Posterior cingulate gyrus (tissue), 11 donors: ENCODE measurements around the gene APCDD1.
A peak's percentile ranks its signal among the peaks of the same experiment; 100 is the strongest.
"Not testable (repeated sequence)": the region's sequence is repeated elsewhere in the genome, so short reads cannot be mapped to it uniquely, and the experiment has no call there.

Experiments
- DNase-seq, 10 donors: peaks; one replicate each; pipeline versions ENCODE4 v3.0.0 to v3.0.0-alpha.2; 2020 to 2021; ENCODE audit warnings: mixed read lengths in 3 of 10
- intact Hi-C: fragments of 100-400 bp; cut with DNase I; formaldehyde crosslinking; loops from one replicate; pipeline ENCODE4 v1.15.1; 2023

The APCDD1 gene

DNA sequence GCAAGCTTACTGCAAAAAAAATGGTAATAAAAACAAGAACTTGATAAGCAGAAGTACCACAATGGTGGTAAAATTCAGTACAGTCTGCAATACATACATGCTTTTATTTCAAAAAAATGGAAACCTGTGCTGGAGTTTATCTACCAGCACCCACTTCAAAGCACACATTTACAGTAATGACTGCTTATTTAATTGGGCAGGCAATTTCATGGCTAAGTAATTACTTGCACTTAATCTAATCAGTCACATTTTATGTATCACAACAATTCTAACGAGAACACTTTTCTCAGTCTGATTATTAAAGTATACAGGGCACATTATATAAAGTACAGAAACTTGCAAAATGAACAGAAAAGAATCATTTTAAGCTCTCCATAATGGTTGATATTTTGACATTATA, 5.2 kb downstream of the APCDD1 start:
- no peak for DNase-seq
- intact Hi-C loops: no loop called here

DNA sequence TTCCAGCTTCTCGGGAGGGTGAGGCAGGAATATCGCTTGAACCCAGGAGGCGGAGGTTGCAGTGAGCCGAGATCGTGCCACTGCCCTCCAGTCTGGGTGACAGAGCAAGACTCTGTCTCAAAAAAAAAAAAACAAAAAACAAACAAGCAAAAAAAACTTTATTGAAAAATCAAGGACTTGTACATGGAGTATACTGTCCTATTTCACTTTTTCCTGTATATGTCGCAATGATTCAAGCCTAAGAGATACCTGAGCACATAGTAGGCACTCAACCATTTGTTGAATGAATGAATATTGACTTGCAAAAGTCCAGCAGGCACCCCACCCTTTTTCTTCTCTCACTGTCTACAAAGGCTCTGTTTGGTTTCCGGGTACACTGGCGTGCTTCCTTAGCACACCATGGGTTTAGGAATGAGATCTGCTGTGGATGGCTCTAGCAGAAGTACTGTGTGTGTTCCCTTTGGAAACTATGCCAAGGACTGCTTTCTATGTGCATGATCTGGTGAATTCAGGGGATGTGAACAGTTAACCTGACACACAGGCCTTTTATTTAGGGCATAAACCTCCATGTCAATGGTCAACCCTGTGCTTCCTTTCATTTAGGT, 6.1 kb downstream of the APCDD1 start:
- intact Hi-C loops: no loop called here
- no peak for DNase-seq

DNA sequence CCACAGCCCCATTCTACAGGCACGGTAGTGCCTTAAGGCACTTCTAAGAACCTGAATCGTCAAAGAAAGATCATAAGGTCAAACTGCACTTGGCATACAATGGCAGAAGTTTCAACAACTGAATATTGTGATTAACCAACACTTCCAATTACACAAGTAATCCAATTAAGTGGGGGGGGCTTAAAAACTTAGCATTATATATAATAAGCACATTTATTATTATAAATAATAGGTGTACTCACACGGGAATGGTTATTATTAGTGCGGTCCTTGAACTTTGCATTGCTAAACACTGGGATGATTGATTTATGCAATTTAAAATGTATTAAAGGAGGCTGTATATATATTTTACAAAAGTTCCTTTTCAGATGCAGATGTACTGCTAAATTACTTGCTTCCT, 7.6 kb downstream of the APCDD1 start:
- intact Hi-C loops: no loop called here

DNA sequence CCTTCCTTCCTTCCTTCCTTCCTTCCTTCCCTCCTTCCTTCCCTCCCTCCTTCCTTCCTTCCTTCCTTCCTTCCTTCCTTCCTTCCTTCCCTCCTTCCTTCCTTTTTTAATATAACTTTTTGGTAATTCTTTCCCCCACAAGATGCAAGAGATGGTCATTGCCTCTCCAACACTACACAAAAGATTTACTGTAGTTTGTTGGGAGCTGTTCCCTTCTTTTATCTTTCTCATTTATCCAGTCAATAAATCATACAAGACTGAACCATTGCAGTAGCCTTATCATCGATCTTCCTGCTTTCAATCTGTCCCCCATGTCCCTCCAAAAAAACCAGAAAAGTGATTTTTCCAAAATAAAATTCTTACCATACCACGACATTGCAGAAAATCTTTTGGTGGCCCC, 8.2 kb downstream of the APCDD1 start:
- no peak for DNase-seq
- intact Hi-C loops: no loop called here

More for the DNA sequence above, 7.6 kb downstream of the APCDD1 start:
- no peak for DNase-seq

DNA sequence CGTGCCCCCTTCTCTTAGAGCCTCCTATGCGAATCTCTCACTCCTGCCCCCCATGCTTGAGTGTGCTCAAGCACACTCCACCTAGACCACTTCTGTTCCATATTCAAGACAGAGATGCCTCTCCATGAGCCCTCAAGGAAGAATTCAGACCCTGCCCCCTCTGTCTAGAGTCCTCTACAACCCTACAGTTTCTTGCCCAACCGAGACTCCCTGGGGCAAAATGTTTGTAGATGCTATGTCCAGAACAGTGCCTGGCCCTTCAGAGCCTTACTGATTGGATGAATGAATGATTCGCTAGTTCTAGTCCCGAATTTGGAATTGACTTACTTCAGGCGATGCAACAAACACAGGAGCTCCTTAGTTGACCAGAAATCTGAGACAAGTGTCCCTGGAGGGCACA, 8.7 kb downstream of the APCDD1 start:
- intact Hi-C loops: no loop called here
- no peak for DNase-seq

DNA sequence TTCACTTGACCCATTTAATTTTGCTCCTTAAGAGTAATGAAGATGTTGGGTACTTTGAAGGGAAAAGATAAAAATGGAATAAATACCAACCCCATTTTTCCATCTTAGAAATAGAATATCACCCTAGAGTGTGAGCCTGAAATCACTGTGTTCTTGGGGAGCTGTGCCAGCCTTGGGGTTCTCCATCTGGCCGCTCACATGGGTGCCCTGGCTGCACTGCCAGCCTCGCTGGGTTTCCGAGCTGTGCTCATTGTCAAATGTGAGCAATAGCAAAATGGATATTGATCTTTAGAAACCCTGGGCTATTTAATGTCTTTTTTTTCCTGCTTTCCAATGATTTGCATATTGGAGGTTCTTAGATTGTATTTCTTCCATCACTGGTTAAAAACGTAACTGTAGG, 9.3 kb downstream of the APCDD1 start:
- intact Hi-C loops: no loop called here

DNA sequence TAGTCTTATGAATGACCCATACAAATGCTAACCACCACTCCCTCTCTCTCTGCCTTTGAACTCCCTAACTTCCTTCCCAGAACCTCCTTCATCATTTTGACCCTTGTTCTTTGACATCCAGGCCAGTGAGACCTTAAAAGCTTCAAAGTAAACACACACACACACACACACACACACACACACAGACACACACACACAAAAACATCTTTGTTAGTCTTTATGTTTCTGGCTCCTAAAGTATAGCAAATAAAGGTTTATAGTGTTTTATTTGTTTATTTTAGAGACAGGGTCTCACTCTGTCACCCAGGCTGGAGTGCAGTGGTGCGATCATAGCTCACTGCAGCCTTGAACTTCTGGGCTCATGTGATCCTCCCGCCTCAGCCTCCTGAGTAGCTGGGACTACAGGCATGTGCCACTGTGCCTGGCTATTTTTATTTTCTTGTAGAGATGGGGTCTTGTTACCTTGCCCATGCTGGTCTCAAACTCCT, 9.8 kb downstream of the APCDD1 start:
- intact Hi-C loops, DNase-seq: not testable (repeated sequence)

More for the DNA sequence above, 9.3 kb downstream of the APCDD1 start:
- DNase-seq: peak in 1 of 10 donors; percentile 86

DNA sequence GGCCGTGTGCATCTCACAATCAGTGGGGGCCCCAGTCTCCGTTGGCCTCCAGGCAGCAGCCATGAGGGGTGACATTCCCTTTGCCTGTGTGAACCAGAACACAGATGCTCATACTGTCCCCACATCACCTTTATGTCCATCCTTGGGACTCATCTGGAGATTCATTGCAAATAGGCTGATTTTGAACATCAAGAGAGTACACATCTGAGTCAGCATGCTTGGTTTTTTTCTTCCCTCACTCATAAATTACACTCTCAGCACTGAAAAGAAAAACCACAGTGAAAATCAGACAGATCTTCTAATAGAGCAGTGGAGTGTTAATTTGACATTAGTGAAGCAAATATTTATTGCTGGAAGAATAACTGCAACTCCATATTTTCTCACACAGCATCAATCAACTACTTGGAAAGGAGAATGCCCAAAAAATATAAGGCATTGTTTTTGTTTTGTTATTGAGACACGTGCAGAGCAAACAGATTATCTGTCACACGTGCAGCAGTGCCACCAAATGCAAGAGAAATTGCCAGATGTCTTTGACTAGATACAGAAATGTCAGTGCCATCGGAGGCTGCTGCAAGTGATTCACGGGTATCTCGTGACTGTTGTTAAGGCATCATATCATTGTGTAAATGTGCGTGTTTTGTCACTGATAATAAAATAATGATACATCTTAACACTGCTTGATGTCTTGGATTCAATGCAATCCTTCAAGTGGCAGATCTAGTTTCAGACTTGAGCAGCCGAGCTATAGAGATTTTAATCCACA, 10.9 kb downstream of the APCDD1 start:
- DNase-seq: no peak
- intact Hi-C loops: no loop called here

DNA sequence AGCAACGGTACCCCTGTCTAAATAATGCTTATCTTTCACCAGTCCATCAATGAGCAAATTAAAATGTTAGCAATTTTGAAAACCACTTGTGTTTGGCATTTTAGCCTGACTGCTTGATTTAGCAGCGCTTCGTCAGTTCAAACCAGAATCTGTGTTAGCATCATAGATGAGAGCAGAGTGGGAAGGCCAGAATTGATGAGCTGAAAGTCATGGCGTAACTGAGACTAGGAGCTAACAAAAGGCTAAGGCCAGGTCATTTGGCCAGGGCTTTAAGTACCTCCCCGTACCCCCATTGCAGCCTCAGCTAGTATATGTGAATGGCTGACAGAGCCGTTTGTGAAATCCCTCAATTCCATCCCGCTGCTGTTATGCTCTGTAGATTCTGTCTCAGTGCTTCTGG, 16.0 kb downstream of the APCDD1 start:
- intact Hi-C loops: no loop called here

DNA sequence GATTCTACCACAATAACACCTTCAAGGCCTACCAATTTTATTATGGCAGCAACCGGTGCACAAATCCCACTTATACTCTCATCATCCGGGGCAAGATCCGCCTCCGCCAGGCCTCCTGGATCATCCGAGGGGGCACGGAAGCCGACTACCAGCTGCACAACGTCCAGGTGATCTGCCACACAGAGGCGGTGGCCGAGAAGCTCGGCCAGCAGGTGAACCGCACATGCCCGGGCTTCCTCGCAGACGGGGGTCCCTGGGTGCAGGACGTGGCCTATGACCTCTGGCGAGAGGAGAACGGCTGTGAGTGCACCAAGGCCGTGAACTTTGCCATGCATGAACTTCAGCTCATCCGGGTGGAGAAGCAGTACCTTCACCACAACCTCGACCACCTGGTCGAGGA, 17.1 kb downstream of the APCDD1 start:
- DNase-seq: no peak

More for the DNA sequence above, 16.0 kb downstream of the APCDD1 start:
- no peak for DNase-seq

DNA sequence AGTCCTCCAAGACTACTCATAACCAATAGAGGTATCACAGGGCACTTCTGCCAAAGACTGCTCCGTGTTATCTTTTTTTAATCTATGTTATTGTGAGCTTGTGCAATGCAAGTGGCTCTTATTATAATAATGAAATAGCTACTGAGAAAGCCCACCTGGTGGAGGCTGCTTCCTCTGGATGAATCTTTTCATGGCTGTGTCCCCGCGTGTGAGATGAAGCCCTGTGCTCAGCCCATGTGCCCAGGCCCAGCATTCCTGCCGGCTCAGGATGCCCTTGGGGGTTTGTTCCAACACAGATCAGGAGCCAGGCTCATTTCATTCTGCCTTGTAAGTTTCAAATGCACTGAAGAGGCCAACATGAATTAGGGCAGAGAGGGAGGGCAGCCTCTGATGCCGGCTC, 18.7 kb downstream of the APCDD1 start:
- DNase-seq: no peak

More for the DNA sequence above, 17.1 kb downstream of the APCDD1 start:
- intact Hi-C loops: no loop called here

DNA sequence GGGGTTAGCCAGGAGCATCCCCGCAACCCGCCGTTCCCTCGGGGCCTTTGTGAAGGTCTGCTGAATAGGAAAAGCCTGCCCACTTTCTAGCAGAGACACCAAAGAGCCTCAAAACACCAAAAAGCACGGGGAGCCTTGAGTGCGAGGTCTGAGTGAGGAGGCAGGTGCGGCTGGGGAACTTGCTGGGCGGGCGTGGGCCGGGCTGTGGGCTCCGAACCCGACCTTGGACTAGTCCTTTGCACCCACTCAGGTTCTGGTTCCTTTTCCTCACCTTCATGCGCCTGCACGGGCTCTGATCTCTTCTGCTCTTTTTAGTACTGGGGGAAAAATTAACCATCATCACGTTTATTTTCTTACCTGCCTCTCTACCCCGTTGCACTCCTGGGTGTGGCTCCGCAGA, 19.9 kb downstream of the APCDD1 start:
- no peak for DNase-seq
- intact Hi-C loops: no loop called here

More for the DNA sequence above, 18.7 kb downstream of the APCDD1 start:
- intact Hi-C loops: no loop called here

DNA sequence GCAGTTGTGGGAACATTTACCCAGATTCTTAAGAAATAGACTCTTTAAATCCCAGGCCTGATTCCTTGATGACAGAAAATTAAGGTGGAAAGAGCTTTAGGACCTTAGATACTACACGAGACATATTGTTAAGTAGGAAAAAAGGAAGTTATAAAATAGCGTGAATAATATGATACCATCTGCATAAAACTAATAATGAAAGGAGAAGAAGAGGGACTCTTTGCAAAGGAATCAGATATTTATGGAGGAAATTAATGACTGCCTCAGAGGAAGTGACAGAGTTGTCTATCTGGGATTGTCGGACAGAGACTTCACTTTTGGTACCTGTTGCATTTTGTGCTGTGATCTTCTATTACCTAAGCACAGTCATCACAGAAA, 20.8 kb downstream of the APCDD1 start:
- no peak for DNase-seq
- intact Hi-C loops: no loop called here

DNA sequence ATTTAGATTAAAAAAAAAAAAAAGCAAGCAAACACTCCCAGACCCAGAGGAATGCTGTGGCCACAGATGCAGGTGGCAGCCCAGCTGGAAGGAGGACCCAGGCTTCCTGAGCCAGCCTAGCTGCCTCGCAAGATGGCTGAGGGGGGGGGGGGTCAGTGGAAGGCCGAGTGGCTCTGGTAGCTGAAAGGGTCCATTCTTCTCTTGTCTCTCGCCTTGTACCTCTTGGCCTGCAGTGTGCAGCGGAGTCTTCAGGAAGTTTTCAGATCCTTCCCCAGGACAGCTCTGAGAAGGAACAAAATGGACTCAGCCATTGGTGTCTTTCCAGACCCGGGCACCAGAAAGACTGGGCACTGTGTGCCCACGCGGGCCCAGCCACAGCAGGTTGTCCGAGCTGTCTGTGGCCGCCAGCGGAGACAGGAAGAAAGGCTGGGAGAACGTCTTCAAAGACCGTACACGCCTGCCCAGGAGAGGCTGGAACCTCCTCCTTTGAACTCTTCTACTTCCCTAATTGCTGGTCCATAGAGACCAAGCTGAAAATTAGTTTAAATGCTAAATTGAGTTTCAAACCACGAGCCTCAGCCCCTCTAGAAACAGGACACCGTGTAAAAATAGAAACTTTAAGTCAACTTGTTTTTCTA, 21.3 kb downstream of the APCDD1 start:
- intact Hi-C loops: no loop called here

DNA sequence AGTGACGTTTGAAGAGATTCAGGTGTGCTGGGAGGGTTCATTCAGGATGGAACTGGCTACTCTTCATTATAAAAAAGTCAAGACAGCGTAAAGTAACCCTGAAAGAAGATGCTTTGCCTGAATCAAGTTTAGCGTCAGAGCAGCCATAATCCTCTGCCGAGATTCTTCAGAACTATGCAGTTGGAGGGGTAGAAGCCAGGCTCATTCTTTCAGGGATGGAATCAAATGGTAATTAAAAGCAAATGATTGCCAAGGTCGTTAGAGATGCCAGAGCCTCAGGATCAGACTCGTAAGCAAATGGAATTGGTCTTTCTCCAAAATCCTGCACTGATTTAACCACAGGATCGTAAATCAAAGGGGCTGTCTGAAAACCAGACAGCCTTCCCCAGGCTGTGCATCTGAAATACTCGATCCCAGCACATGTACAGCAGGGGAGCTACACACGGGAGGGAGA, 21.9 kb downstream of the APCDD1 start:
- intact Hi-C loops: no loop called here
- no peak for DNase-seq

More for the DNA sequence above, 21.3 kb downstream of the APCDD1 start:
- peak in 9 of 10 donors; percentile 33 to 88 (median 53) for DNase-seq

DNA sequence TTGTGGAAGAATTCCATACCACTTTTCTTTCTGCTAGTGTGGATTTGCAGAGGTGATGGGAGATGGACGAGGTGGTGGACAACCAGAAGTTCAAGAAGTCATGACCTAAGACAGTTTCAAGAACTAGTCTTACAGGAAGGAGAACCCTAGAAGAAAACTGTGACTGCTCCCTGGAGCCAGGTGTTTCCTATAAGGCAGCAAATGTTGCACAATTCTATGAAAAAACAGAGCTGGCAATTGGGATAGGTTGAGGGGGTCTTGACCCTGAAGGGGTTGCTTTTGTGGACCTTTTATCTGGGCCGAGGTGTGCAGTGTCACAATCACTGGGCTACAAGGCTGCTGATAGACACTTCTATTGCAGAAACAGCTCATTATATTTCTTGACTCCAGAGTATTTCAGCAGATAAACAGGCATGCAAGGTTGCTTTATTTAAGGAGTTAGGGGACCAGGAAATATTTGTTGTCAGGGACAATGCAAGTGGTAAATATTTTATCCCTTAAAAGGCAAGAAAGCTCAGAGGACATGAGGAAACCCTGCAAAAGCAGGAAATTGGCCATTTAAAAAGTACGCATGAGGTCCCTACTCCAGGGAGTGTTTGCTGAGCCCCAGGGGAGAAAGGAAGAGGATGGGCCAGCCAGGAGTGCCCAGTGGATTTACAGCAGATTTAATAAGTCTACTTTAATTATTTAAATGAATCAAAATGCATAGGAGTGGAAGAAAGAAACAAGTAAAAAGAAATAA, 22.9 kb downstream of the APCDD1 start:
- intact Hi-C loops: no loop called here
- no peak for DNase-seq

DNA sequence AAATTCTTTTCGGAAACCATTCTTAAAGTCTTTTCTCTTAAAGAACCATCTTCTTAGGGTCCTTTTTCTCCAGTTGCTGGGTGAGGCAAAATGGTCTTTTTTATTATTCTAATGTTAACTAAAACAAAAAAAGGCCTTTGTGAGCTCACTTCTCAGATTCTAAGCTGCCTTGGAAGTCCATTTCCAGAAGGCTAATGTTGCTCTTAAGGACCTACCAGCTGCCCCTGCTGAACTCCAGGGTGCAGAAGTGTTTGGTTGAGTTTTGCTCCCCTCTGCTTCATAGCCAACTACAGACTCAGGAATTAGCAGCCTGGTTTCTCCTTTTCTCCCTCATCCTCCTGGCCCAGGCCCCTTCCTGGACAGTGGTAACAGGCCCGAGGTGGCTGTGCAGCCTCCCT, 23.4 kb downstream of the APCDD1 start:
- intact Hi-C loops: no loop called here
- DNase-seq: no peak

DNA sequence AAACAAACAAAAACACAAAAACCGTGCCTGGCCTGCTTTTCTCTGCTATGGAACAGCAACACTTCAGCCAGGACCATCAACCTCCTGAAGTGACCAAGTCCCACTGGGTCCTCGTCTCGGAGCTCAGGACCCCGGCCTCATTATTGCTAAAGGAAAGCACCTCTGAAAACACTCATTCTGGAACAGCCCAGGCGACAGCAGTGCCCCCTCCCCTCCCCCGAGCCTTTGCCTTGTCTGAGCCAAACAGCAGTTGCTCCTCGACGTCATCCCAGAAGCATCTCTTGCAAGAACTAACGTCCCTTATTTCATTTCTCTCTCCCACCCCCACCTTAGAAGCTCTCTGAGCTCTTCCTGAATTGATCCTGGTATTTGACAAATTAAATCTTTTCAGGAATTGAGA, 27.4 kb downstream of the APCDD1 start:
- intact Hi-C loops: no loop called here
- no peak for DNase-seq

DNA sequence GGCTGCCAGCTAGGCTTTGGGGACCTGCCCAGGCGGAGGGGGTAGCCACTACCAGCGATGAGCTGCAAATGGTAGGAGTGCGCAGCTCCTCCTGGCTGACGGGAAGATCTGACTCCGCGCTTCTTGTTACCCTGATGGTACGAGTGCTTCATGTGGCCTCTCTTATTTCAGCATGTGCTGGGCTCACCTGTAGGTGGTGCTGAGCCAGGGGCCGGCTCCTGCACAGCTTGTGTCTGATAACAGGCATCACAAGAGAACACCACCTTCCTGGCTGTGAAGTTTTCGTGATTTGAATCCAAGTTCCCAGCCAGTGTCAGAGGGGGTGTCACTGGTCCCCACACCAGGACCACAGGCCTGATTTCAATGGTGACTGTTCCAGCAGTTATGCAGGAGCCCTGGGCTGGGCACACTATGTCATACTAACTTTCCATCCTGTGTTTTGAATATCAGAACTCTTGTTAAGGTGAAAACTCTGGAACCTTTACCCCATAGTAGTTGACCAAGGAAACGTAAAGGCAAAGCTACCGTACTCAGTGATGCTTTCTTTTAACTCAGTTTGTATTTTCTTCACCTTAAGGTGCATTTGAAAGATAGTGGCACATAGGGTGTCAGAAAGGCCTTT, 28.0 kb downstream of the APCDD1 start:
- intact Hi-C loops: no loop called here
- no peak for DNase-seq
